Subcutaneous abdominal adipose tissue (tissue), 5 donors: ENCODE results near the gene TBCB.
"Not testable (repeated sequence)": the region's sequence is repeated elsewhere in the genome, so short reads cannot be mapped to it uniquely, and the experiment has no call there.

Source experiments
- H3K27ac ChIP-seq: one replicate; pipeline ENCODE4 v1.7.0; 2013; ENCODE audit warnings: low read depth, mild to moderate bottlenecking, inconsistent platforms, low read length, moderate library complexity
- H3K27me3 ChIP-seq, 5 donors: one replicate each; pipeline ENCODE4 v1.7.0; 2013; ENCODE audit warnings: low read length in 5 of 5, inconsistent platforms in 1 of 5; ENCODE audit not compliant: control insufficient read depth in 5 of 5, insufficient read depth in 4 of 5
- H3K36me3 ChIP-seq, 5 donors: one replicate each; pipeline ENCODE4 v1.7.0; 2013; ENCODE audit warnings: low read length in 5 of 5; ENCODE audit not compliant: control insufficient read depth in 5 of 5, insufficient read depth in 5 of 5
- H3K4me1 ChIP-seq, 5 donors: one replicate each; pipeline ENCODE4 v1.7.0; 2013; ENCODE audit warnings: low read length in 5 of 5, mild to moderate bottlenecking in 3 of 5, moderate library complexity in 1 of 5; ENCODE audit not compliant: control insufficient read depth in 5 of 5, insufficient read depth in 5 of 5
- H3K4me3 ChIP-seq, 5 donors: one replicate each; pipeline ENCODE4 v1.7.0; 2013; ENCODE audit warnings: low read length in 5 of 5, low read depth in 1 of 5
- H3K9ac ChIP-seq, 5 donors: one replicate each; pipeline ENCODE4 v1.7.0; 2013; ENCODE audit warnings: low read length in 5 of 5, mild to moderate bottlenecking in 4 of 5, moderate library complexity in 3 of 5
- H3K9me3 ChIP-seq, 5 donors: one replicate each; pipeline ENCODE4 v1.7.0; 2013; ENCODE audit warnings: low read length in 5 of 5; ENCODE audit not compliant: control insufficient read depth in 5 of 5
- donor health status: healthy.
- donor health status: healthy.
- donor health status: healthy.
- donor health status: healthy.
- donor health status: healthy.

The TBCB gene

DNA sequence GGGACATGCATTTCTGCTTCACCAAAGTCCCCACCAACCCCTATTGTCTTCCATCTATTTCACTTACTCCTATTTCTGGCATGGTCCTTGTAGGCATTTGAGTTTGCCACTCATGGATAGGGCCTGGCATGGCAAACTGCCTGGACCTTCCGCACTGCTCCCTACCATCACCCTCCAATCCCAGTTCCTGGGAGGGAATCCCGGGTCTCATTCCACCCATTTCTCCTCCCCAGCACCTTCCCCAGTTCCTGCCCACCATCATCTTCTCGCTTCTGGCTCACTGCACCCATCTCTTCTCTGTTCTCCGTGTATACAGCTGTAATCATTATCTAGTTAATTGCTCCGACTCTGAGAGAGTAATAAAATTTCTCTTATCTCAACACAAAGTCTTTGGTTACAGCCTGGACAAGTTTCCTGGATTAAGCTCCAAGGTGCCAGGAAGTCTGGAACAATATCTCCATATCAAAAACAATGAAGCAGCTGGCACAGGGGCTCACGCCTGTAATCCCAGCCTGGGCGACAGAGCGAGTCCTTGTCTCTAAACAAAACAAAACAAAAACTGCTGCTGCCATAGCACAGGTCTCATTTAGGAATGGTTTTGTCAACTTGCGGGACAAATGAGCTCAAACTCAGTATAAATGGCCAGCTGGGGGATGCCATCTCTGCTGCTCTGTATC, 54.0 kb downstream of the TBCB start:
- Histone ChIP-seq H3K27me3 (no peaks in the 10 kb centered on the region), H3K4me3 (peak overlapping the region in 1 of 5 donors; percentile 13), H3K36me3 (no peaks in the 10 kb centered on the region), H3K9me3 (no peaks in the 10 kb centered on the region), H3K9ac (peak overlapping the region in 1 of 5 donors; percentile 41), H3K27ac (peak overlapping the region; percentile 7), H3K4me1 (peaks cover 0 to 9% (median 3%) of the 10 kb centered on the region in 5 donors)

DNA sequence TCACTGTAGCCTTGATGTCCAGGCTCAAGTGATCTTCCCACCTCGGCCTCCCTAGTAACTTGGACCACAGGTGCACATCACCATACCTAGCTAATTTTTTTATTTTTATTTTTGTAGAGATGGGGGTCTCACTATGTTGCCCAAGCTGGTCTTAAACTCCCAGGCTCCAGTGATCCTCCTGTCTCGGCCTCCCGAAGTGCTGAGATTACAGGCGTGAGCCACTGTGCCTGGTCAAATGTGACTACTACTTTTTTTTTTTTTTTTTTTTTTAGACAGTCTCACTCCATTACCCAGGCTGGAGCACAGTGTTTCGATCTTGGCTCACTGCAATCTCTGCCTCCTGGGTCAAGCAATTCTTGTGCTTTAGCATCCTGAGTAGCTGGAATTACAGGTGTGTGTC, 57.6 kb downstream of the TBCB start:
- H3K27me3 ChIP-seq = no peaks in the 10 kb centered on the region
- H3K4me1 ChIP-seq = peaks cover 0 to 9% (median 3%) of the 10 kb centered on the region in 5 donors
- no peak overlapping the region for H3K9ac ChIP-seq
- no peaks in the 10 kb centered on the region for H3K36me3 ChIP-seq
- no peak overlapping the region for H3K27ac ChIP-seq
- H3K9me3 ChIP-seq = no peaks in the 10 kb centered on the region
- no peak overlapping the region for H3K4me3 ChIP-seq

- H3K9ac ChIP-seq, H3K9me3 ChIP-seq, H3K4me1 ChIP-seq, H3K27me3 ChIP-seq, H3K4me3 ChIP-seq, H3K36me3 ChIP-seq, H3K27ac ChIP-seq: not testable (repeated sequence)
Observed at GRCh38 chr19:36173846-36174245, 58.6 kb downstream of the TBCB start.
